BLaER1 (cell line): ENCODE data around the gene SSH2.

ENCODE experiments used
- H3K27ac ChIP-seq: shearing (Covaris generic); formaldehyde crosslinking; 2 replicates; pipeline ENCODE4 v1.8.1; 2022
- H3K27me3 ChIP-seq: shearing (Covaris generic); formaldehyde crosslinking; 2 replicates; pipeline ENCODE4 v1.8.1; 2022
- H3K36me3 ChIP-seq: shearing (Covaris generic); formaldehyde crosslinking; 2 replicates; pipeline ENCODE4 v1.8.1; 2022
- H3K4me1 ChIP-seq: shearing (Covaris generic); formaldehyde crosslinking; 2 replicates; pipeline ENCODE4 v1.8.1; 2022
- H3K4me2 ChIP-seq: shearing (Covaris generic); formaldehyde crosslinking; 2 replicates; pipeline ENCODE4 v1.8.1; 2022
- H3K4me3 ChIP-seq: shearing (Covaris generic); formaldehyde crosslinking; 2 replicates; pipeline ENCODE4 v1.8.1; 2022
- H3K9ac ChIP-seq: shearing (Covaris generic); formaldehyde crosslinking; 2 replicates; pipeline ENCODE4 v1.8.1; 2022
- H3K9me3 ChIP-seq: shearing (Covaris generic); formaldehyde crosslinking; 2 replicates; pipeline ENCODE4 v1.8.1; 2022
- H4K20me1 ChIP-seq: shearing (Covaris generic); formaldehyde crosslinking; 2 replicates; pipeline ENCODE4 v1.8.1; 2022
- Cebpa-rat ChIP-seq: shearing (Covaris generic); IDR thresholded peaks from 2 replicates; pipeline ENCODE4 v1.8.1; 2022

The SSH2 gene

GRCh38 chr17:29592850-29593551 lies 337.0 kb downstream of the SSH2 start, which contains the start of gene ANKRD13B:
TSS of gene ANKRD13B (plus strand) at chr17:29593132. CDS start at chr17:29593622, 490 bp downstream.
- H3K4me3 ChIP-seq: peak within 1 kb of the TSS; percentile 97
- no peaks in the 10 kb centered on the region for H3K36me3 ChIP-seq
- peak within 1 kb of the TSS; percentile 95 for H3K9ac ChIP-seq
- H3K9me3 ChIP-seq: no peaks in the 10 kb centered on the region
- peak within 1 kb of the TSS; percentile 93 for H3K27ac ChIP-seq
- peaks cover 56% of the 10 kb centered on the region for H4K20me1 ChIP-seq
- TF ChIP-seq Cebpa-rat: no peak
- peaks cover 71% of the 10 kb centered on the region for H3K4me1 ChIP-seq
- no peaks in the 10 kb centered on the region for H3K27me3 ChIP-seq
- peak within 1 kb of the TSS; percentile 97 for H3K4me2 ChIP-seq

- Histone ChIP-seq H3K9me3 (no peaks in the 10 kb centered on the region), H4K20me1 (peaks cover 56% of the 10 kb centered on the region), H3K27me3 (no peaks in the 10 kb centered on the region), H3K4me1 (peaks cover 71% of the 10 kb centered on the region), H3K9ac (peak overlapping the region; percentile 95; the same call in 1 of the 2 replicates), H3K36me3 (no peaks in the 10 kb centered on the region), H3K4me2 (peak overlapping the region; percentile 97), H3K27ac (peak overlapping the region; percentile 93), H3K4me3 (peak overlapping the region; percentile 97)
- TF ChIP-seq Cebpa-rat: no peak
Observed at GRCh38 chr17:29591737-29592608, 338.1 kb downstream of the SSH2 start.

DNA sequence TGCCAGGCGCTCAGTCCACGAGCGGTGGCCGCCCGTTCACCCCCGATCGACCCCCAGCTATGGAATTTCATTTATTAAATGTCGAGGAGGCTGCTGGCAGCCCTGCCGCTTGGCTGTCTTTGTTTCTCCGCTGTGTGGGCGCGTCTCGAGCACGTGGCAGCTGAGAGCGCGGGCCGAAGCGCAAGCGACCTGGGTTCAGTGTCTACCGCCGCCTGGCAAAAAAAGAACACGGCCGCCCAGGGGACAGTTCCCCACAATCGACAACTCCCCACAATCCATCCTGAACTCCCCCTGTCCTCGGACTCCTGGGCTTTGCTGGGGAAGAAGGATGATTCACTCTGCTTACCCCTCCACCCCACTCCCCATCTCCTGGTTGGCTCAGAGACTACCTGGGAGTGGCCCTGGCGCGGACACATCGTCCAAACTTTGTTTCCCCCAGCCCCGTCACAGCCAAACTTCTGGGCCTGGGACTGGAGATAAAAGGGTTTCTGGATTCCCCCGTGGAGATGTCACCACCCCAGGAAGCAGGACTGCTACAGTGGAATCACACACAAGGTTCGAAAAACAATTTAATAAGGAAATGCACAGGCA lies 338.8 kb downstream of the SSH2 start:
- Histone ChIP-seq H3K27ac (peak overlapping the region; percentile 93), H3K4me3 (peak overlapping the region; percentile 97), H3K9me3 (no peaks in the 10 kb centered on the region), H3K4me1 (peaks cover 71% of the 10 kb centered on the region), H3K9ac (peak overlapping the region; percentile 95), H3K36me3 (no peaks in the 10 kb centered on the region; the same call in 1 of the 2 replicates), H3K27me3 (no peaks in the 10 kb centered on the region), H4K20me1 (peaks cover 56% of the 10 kb centered on the region), H3K4me2 (peak overlapping the region; percentile 97)
- TF ChIP-seq Cebpa-rat: no peak

DNA sequence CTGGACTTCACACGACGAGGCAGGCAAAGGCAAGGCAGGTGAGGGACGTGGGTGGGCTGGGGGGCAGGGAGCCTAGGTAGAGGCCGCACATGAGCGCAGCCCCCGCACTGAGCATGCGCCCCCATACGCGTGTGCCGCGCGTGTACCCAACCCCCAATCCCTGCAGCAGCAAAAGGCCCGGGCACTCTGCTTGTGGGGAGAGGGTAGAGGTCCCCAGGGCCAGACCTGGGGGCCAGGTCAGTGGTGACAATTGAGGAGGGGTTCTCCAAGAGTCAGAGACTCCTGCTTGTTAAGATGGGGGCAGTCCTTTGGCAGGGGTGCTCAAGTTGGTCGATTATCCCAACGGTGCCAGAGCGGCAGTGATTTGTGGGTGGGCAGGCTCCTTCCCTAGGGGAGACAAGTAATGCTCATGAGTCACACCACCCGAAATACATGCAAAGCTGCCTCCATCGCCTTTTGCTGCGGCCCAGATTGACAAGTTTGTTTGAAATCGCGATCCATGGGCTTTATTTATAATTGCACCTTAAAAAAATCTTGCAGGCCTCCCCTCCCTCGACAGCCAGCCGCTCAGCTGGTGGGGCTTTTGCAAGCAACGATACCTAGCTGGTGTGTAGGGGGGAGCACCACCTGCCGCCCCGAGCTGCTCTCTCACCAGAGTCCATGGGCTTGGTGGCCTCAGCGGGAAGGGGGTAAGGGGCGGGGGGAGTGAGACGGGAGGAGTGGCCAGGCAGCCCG lies 339.4 kb downstream of the SSH2 start:
- Histone ChIP-seq H3K36me3 (no peaks in the 10 kb centered on the region; the same call in 1 of the 2 replicates), H3K9me3 (no peaks in the 10 kb centered on the region), H4K20me1 (peaks cover 56% of the 10 kb centered on the region), H3K4me1 (peaks cover 71% of the 10 kb centered on the region), H3K27ac (peak overlapping the region; percentile 93), H3K27me3 (no peaks in the 10 kb centered on the region), H3K4me3 (peak overlapping the region; percentile 97), H3K9ac (peak overlapping the region; percentile 95), H3K4me2 (peak overlapping the region; percentile 97)
- TF ChIP-seq Cebpa-rat: no peak

- Histone ChIP-seq H3K36me3 (no peaks in the 10 kb centered on the region; the same call in 1 of the 2 replicates), H3K4me1 (peaks cover 71% of the 10 kb centered on the region), H3K4me3 (peak within 1 kb of the TSS; percentile 97), H3K9ac (peak within 1 kb of the TSS; percentile 95), H3K27ac (peak within 1 kb of the TSS; percentile 93), H4K20me1 (peaks cover 56% of the 10 kb centered on the region), H3K27me3 (no peaks in the 10 kb centered on the region), H3K4me2 (peak within 1 kb of the TSS; percentile 99), H3K9me3 (no peaks in the 10 kb centered on the region)
- no peak for TF ChIP-seq Cebpa-rat
Observed at GRCh38 chr17:29589524-29590410, 340.3 kb downstream of the SSH2 start, which contains the start of gene GIT1. TSS of gene GIT1 (minus strand) at chr17:29589648. CDS start at chr17:29589378, 270 bp downstream.

DNA sequence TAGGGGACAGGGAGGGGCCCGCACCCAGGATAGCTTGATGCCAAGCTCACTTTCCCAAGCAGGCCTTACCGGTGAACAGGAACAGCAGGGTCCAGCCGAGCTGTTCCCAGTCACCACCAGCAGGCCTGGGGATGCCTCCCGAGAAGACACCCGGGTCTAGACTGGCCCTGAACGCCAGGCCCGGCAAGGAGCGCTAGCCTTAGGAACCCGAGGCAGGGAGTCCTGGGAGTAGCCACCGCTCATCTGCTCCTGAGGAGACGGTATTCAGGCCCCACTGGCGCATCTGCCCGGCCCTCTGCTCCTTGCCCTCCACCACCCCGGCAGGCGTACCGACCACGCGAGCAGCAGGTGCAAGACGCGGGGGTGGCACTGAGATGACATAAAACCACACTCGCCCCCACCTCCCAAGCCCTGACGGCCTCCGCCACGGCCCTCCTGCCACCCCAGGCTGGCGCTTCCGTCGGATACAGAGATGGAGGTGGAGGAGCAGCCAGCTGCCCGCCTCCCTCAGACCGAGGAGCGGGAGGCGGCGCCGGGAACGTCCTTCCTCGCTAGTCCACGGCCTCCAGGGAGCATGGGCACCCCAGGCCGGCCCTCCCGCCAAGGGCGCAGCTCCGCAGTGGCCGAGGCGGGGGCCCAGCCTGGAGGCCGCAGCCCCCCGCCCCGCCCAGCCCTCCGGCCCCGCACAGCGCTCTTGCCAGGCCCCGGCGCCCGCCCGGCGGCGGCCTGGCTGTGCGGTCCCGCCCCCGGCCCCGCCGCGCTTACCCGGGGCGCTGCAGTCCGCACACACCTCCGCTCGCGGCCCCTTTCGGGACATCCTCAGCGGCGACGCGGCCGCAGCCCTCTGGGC lies 341.2 kb downstream of the SSH2 start:
- Histone ChIP-seq H3K9ac (peak overlapping the region; percentile 95), H3K27me3 (no peaks in the 10 kb centered on the region), H3K36me3 (peaks cover 2% of the 10 kb centered on the region), H3K27ac (peak overlapping the region; percentile 93), H3K9me3 (no peaks in the 10 kb centered on the region), H4K20me1 (peaks cover 56% of the 10 kb centered on the region), H3K4me3 (peak overlapping the region; percentile 97), H3K4me2 (peak overlapping the region; percentile 99), H3K4me1 (peaks cover 74% of the 10 kb centered on the region)
- no peak for TF ChIP-seq Cebpa-rat

GRCh38 chr17:29588017-29588561 lies 341.9 kb downstream of the SSH2 start:
- Histone ChIP-seq H3K36me3 (peaks cover 9% of the 10 kb centered on the region), H3K9ac (peak overlapping the region; percentile 95), H3K4me3 (peak overlapping the region; percentile 97), H3K27me3 (no peaks in the 10 kb centered on the region), H3K27ac (peak overlapping the region; percentile 93), H3K4me1 (peaks cover 81% of the 10 kb centered on the region), H4K20me1 (peaks cover 62% of the 10 kb centered on the region), H3K4me2 (peak overlapping the region; percentile 99), H3K9me3 (no peaks in the 10 kb centered on the region)
- no peak for TF ChIP-seq Cebpa-rat
